Chondrocyte (in vitro differentiated cells): ENCODE data around the gene FBXW5. TPM values are rescaled to one million over a fixed set of nuclear protein-coding genes. Genes with fewer than 3 reads are reported as not detected.

Experiments used
- DNase-seq: peaks from one replicate; pipeline ENCODE4 v3.0.0; 2021; ENCODE audit warnings: mixed read lengths, low spot score
- H3K27ac Mint-ChIP-seq: one replicate; pipeline ENCODE4 v1.8.0; 2021; ENCODE audit warnings: mild to moderate bottlenecking, moderate library complexity, mixed read lengths; ENCODE audit not compliant: unreplicated experiment
- H3K27me3 Mint-ChIP-seq: 2 replicates; pipeline ENCODE4 v1.8.0; 2021; ENCODE audit warnings: low read depth, mixed read lengths
- H3K36me3 Mint-ChIP-seq: 2 replicates; pipeline ENCODE4 v1.8.0; 2021; ENCODE audit warnings: low read depth, mixed read lengths
- H3K4me1 Mint-ChIP-seq: 2 replicates; pipeline ENCODE4 v1.8.0; 2021; ENCODE audit warnings: low read depth, mild to moderate bottlenecking, mixed read lengths
- H3K4me3 Mint-ChIP-seq: one replicate; pipeline ENCODE4 v1.8.0; 2021; ENCODE audit warnings: mild to moderate bottlenecking, moderate library complexity, mixed read lengths; ENCODE audit not compliant: unreplicated experiment
- H3K9me3 Mint-ChIP-seq: 2 replicates; pipeline ENCODE4 v1.8.0; 2021; ENCODE audit warnings: low read depth, mixed read lengths
- total RNA-seq: library from RNA; stranded (reverse); gene quantifications from 3 replicates; pipeline ENCODE4 v1.2.1, GENCODE V29; 2021
- TF ChIP-seq, protein P1 (sequence below): fragments of 200-600 bp; sonication (generic); IDR thresholded peaks from 2 replicates; pipeline ENCODE4 v1.5.0; 2021; ENCODE audit warnings: antibody characterized with exemption, mild to moderate bottlenecking, moderate library complexity

FBXW5 gene
- total RNA-seq, 1 donor from 2014 or later: 87.5 TPM

DNA sequence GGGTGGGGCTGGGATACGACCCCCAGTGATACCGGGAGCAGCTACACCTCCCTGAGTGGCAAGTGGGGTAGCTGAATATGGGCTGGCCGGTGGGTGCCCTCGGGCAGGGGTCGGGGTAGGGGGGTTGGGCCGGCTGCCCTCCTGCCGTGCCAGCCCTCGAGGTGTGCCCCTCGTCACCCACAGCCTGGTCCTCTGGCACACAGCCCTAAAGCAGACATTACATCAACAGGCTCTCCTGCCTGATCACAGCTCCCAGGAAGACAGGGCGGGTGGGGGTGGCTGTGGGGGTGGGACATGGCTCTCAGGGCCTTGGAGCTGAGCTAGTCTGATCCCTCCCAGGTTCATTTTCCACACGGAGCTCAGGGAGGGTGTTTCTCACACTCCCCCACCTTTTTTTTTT is 23.2 kb downstream of the FBXW5 start:
- Mint-ChIP-seq H3K4me1 (no peaks in the 10 kb centered on the region), H3K27ac (no peak overlapping the region), H3K36me3 (peaks cover 21% of the 10 kb centered on the region), H3K9me3 (no peaks in the 10 kb centered on the region), H3K27me3 (no peaks in the 10 kb centered on the region), H3K4me3 (no peak overlapping the region)
- TF ChIP-seq, protein P1, sequence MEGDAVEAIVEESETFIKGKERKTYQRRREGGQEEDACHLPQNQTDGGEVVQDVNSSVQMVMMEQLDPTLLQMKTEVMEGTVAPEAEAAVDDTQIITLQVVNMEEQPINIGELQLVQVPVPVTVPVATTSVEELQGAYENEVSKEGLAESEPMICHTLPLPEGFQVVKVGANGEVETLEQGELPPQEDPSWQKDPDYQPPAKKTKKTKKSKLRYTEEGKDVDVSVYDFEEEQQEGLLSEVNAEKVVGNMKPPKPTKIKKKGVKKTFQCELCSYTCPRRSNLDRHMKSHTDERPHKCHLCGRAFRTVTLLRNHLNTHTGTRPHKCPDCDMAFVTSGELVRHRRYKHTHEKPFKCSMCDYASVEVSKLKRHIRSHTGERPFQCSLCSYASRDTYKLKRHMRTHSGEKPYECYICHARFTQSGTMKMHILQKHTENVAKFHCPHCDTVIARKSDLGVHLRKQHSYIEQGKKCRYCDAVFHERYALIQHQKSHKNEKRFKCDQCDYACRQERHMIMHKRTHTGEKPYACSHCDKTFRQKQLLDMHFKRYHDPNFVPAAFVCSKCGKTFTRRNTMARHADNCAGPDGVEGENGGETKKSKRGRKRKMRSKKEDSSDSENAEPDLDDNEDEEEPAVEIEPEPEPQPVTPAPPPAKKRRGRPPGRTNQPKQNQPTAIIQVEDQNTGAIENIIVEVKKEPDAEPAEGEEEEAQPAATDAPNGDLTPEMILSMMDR: no peak
- no peak for DNase-seq

DNA sequence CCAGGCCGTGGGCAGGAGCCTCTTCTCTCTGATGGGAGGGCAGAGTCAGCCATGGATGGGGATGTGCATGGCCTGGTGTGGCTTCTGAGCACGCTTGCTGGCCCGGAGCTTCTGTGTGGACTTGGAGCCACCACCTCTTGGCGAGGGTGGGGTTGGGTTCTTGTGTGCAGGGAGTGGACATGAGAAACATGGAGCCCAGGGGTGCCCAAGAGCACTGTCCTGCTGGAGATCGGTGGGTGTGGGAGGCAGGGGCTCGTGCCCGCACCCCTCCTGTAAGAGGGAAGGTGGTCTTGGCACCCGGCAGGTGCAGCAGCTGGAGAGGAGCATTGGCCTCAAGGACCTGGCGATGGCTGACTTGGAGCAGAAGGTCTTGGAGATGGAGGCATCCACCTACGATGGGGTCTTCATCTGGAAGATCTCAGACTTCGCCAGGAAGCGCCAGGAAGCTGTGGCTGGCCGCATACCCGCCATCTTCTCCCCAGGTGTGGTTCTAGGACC is 23.8 kb downstream of the FBXW5 start:
- Mint-ChIP-seq H3K9me3 (no peaks in the 10 kb centered on the region), H3K36me3 (peaks cover 25% of the 10 kb centered on the region), H3K27me3 (no peaks in the 10 kb centered on the region), H3K4me3 (no peak overlapping the region), H3K4me1 (no peaks in the 10 kb centered on the region), H3K27ac (no peak overlapping the region)
- TF ChIP-seq, protein P1: no peak
- no peak for DNase-seq

DNA sequence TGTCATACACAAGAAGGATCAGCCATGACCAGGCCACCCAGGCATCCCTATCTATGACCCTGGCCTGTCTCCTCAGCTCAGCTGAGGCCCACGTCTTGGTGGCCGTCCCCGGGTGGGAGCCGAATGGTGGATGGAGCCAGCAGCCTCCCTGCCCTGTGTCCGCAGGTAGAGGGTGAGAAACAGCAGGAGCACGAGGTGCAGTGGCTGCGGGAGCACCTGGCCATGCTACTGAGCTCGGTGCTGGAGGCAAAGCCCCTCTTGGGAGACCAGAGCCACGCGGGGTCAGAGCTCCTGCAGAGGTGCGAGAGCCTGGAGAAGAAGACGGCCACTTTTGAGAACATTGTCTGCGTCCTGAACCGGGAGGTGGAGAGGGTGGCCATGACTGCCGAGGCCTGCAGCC is 24.5 kb downstream of the FBXW5 start:
- Mint-ChIP-seq H3K9me3 (no peaks in the 10 kb centered on the region), H3K4me1 (no peaks in the 10 kb centered on the region), H3K36me3 (peaks cover 25% of the 10 kb centered on the region), H3K27ac (no peak overlapping the region), H3K27me3 (no peaks in the 10 kb centered on the region), H3K4me3 (no peak overlapping the region)
- no peak for DNase-seq
- TF ChIP-seq, protein P1: no peak

DNA sequence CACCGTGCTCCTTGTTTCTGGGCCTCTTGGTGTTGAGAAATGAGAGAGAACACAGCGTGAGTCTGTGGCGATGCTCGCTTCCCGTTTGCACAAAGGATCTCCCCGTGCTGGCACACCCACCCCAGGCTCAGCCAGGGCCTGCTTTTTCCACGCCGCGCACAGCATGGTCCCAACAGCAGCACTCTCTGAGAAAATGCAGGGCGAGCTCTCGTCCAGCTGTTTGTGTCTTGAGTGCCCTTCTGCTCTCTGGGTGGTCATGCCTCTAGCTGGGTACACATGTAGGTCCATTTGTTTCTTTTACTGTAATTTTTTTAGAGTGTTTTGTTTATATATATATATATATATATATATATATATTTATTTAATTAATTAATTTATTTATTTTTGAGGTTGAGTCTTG is 26.6 kb downstream of the FBXW5 start:
- Mint-ChIP-seq H3K4me3 (no peak overlapping the region), H3K4me1 (no peaks in the 10 kb centered on the region), H3K27ac (no peak overlapping the region), H3K36me3 (peaks cover 25% of the 10 kb centered on the region), H3K9me3 (no peaks in the 10 kb centered on the region), H3K27me3 (no peaks in the 10 kb centered on the region)
- no peak for DNase-seq
- TF ChIP-seq, protein P1: no peak

DNA sequence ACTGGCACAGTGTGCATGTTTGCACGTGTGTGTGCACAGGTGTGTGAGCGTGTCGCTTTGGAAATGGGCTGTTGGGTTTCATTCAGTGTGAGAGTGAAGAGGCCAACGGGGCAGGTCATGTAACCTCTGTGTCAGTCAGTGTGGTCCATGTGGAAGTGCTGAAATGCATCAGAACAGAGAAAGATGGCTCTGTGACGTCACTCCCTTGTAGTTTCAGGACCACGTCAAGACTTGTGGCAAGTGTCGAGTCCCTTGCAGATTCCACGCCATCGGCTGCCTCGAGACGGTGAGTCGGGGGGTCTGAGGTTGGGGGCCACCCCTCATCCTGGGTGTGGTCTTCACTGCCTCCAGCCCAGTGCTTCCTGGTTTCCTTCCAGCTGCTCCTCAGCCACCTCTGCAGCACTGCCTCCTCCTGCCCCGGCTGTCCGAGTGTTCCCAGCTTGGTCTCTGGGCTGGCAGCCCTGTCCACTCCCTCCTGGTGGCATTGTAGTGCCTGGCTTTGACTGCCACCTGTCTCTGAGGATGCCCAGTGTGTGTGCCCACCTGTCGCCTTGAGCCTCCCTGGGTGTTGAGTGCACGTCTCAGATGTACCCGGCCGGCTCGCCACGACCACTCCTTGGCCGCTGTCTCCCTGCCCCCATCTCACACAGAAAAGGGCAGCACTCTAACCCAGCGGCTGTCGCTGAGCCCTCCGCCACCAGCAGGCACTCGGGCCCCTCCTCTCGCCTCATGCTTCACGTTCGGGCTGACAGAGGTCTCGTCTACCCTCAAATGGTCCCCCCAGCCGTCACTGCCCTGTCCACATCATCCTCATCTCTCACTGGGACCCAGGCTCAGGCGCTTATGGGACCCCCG is 28.0 kb downstream of the FBXW5 start:
- H3K27ac Mint-ChIP-seq: no peak overlapping the region
- no peaks in the 10 kb centered on the region for H3K27me3 Mint-ChIP-seq
- no peak overlapping the region for H3K4me3 Mint-ChIP-seq

More for the DNA sequence above, 28.0 kb downstream of the FBXW5 start:
- H3K4me1 Mint-ChIP-seq: no peaks in the 10 kb centered on the region
- TF ChIP-seq, protein P1: no peak
- no peak for DNase-seq
- H3K36me3 Mint-ChIP-seq: peaks cover 25% of the 10 kb centered on the region
- H3K9me3 Mint-ChIP-seq: no peaks in the 10 kb centered on the region
